Kidney epithelial cell (primary cell): ENCODE data around the gene CLDN1. TPM values are rescaled to one million over a fixed set of nuclear protein-coding genes. Genes with fewer than 3 reads are reported as not detected.

Experiments used
- DNase-seq: peaks from one replicate; pipeline ENCODE4 v3.0.0-alpha.2; 2010; ENCODE audit warnings: low read depth
- H3K27me3 ChIP-seq: 2 replicates; pipeline ENCODE4 v1.6.0; 2011; ENCODE audit warnings: low read length; ENCODE audit not compliant: control insufficient read depth, insufficient read depth
- H3K36me3 ChIP-seq: 2 replicates; pipeline ENCODE4 v1.5.1; 2011; ENCODE audit warnings: low read length; ENCODE audit not compliant: control insufficient read depth, insufficient read depth
- H3K4me3 ChIP-seq: 2 replicates; pipeline ENCODE4 v1.5.1; 2011; ENCODE audit warnings: low read depth, mild to moderate bottlenecking, control low read depth, low read length
- total RNA-seq: library from RNA; depleted of rRNA; stranded (reverse); fragments of >200 nt; gene quantifications from 2 replicates; pipeline ENCODE4 v1.2.3, GENCODE V29; 2015
- TF ChIP-seq, protein P1 (sequence below): IDR thresholded peaks from 2 replicates; pipeline ENCODE4 v1.5.1; 2011; ENCODE audit warnings: mild to moderate bottlenecking, moderate library complexity, low read length, control low read depth, inconsistent platforms; ENCODE audit not compliant: insufficient read depth, poor library complexity, severe bottlenecking

The CLDN1 gene
- total RNA-seq, 1 donor from 2014 or later: 305 TPM

- H3K27me3 ChIP-seq: no peaks in the 10 kb centered on the region
- no peak overlapping the region for H3K4me3 ChIP-seq
- no peak for DNase-seq
- no peaks in the 10 kb centered on the region for H3K36me3 ChIP-seq
- TF ChIP-seq, protein P1, sequence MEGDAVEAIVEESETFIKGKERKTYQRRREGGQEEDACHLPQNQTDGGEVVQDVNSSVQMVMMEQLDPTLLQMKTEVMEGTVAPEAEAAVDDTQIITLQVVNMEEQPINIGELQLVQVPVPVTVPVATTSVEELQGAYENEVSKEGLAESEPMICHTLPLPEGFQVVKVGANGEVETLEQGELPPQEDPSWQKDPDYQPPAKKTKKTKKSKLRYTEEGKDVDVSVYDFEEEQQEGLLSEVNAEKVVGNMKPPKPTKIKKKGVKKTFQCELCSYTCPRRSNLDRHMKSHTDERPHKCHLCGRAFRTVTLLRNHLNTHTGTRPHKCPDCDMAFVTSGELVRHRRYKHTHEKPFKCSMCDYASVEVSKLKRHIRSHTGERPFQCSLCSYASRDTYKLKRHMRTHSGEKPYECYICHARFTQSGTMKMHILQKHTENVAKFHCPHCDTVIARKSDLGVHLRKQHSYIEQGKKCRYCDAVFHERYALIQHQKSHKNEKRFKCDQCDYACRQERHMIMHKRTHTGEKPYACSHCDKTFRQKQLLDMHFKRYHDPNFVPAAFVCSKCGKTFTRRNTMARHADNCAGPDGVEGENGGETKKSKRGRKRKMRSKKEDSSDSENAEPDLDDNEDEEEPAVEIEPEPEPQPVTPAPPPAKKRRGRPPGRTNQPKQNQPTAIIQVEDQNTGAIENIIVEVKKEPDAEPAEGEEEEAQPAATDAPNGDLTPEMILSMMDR: no peak
Observed at GRCh38 chr3:190330936-190331734, 8.9 kb upstream of the CLDN1 start.

DNA sequence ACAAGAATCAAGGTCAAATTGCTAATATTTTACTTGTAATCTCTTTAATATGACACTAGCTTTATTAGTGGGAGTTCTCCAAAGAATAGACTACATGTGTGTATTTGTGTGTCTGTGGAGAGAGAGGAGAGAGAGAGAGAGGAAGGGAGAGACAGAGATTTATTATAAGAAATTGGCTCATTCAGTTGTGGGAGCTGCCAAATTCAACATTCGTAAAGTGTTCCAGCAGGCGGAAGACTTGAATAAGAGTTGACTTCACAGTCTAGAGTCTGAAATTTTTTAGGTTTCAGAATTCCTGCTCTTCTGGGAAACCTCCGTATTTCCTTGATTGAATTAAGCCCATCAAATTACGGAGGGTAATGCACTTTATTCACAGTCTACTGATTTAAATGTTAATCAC lies 4.7 kb upstream of the CLDN1 start:
- no peak for DNase-seq
- TF ChIP-seq, protein P1: no peak
- H3K36me3 ChIP-seq: no peaks in the 10 kb centered on the region
- no peaks in the 10 kb centered on the region for H3K27me3 ChIP-seq
- no peak overlapping the region for H3K4me3 ChIP-seq

DNA sequence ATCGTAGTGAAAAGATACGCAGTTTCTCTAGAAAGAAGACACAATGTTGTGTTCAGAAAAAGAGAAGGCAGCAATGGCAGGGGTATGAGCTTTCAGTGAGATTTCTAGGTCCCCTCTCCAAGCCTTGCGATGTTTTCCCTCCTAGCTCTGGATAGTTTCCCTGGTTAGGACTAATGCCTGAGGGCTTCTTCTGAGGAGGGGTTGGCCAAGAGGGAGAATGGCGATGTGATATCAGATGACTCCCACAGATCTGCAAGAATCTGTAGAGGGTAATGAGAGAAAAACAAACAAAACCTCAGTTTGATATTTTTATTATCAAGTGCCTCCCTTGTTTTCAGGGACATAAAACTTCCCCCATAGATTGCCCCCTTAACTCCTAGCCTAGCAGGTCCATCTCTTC lies 4.1 kb upstream of the CLDN1 start:
- no peaks in the 10 kb centered on the region for H3K36me3 ChIP-seq
- no peak overlapping the region for H3K4me3 ChIP-seq
- H3K27me3 ChIP-seq: no peaks in the 10 kb centered on the region
- TF ChIP-seq, protein P1: no peak
- DNase-seq: no peak

- TF ChIP-seq, protein P1: no peak
- Histone ChIP-seq H3K36me3 (no peaks in the 10 kb centered on the region), H3K4me3 (no peak overlapping the region), H3K27me3 (no peaks in the 10 kb centered on the region)
- no peak for DNase-seq
Observed at GRCh38 chr3:190325923-190326322, 3.7 kb upstream of the CLDN1 start.

DNA sequence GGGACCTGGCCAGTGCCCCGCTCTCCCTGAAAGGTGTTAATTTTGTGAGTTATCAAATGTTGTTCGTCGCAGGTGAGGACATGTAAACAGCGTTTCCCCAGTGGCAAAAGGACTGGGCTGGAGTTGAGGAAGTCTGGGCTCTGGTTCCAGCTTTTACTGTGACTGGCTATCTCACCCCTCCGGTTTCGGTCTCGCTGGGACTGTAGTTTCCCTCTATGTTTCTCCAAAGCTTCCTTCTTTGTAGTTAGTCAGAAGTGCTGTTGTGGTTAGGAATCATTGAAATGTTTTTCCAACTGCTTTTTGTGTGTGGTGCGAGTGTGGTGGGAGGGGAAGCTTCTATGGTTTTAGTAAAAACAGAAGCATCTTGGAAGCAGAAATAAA lies 990 bp upstream of the CLDN1 start:
- H3K4me3 ChIP-seq: peak overlapping the region; percentile 87
- H3K27me3 ChIP-seq: no peaks in the 10 kb centered on the region
- no peaks in the 10 kb centered on the region for H3K36me3 ChIP-seq
- TF ChIP-seq, protein P1: no peak
- no peak for DNase-seq
